ENCODE data around the gene FSTL4.

FSTL4 gene

GRCh38 chr5:133426264-133426663, 186.1 kb downstream of the FSTL4 start:
- DNase-seq (ENCODE audit: low read depth), result no peak

GRCh38 chr5:133425764-133426163, 186.6 kb downstream of the FSTL4 start:
- no peak for DNase-seq (ENCODE audit: low read depth)

GRCh38 chr5:133425222-133425621, 187.1 kb downstream of the FSTL4 start:
- DNase-seq (ENCODE audit: low read depth), result no peak

GRCh38 chr5:133423618-133424282, 188.6 kb downstream of the FSTL4 start:
- DNase-seq (ENCODE audit: low read depth), result peak; percentile 75

GRCh38 chr5:133423011-133423617, 189.2 kb downstream of the FSTL4 start:
- DNase-seq (ENCODE audit: low read depth), result no peak

GRCh38 chr5:133421806-133422205, 190.5 kb downstream of the FSTL4 start:
- no peak for DNase-seq (ENCODE audit: low read depth)

- DNase-seq (ENCODE audit: low read depth), result peak; percentile 21
Observed at GRCh38 chr5:133421394-133421793, 190.9 kb downstream of the FSTL4 start.

- DNase-seq (ENCODE audit: low read depth), result no peak
Observed at GRCh38 chr5:133420440-133421301, 191.7 kb downstream of the FSTL4 start.

GRCh38 chr5:133415906-133416305, 196.4 kb downstream of the FSTL4 start:
- DNase-seq (ENCODE audit: low read depth), result no peak

- DNase-seq (ENCODE audit: low read depth), result no peak
Observed at GRCh38 chr5:133415506-133415905, 196.8 kb downstream of the FSTL4 start.

GRCh38 chr5:133412661-133413060, 199.7 kb downstream of the FSTL4 start:
- no peak for DNase-seq (ENCODE audit: low read depth)

- no peak for DNase-seq (ENCODE audit: low read depth)
Observed at GRCh38 chr5:133410335-133410828, 202.0 kb downstream of the FSTL4 start.

- no peak for DNase-seq (ENCODE audit: low read depth)
Observed at GRCh38 chr5:133409210-133409674, 203.1 kb downstream of the FSTL4 start.

GRCh38 chr5:133408322-133408721, 204.0 kb downstream of the FSTL4 start:
- no peak for DNase-seq (ENCODE audit: low read depth)

GRCh38 chr5:133406977-133407632, 205.2 kb downstream of the FSTL4 start:
- DNase-seq (ENCODE audit: low read depth), result no peak

GRCh38 chr5:133406208-133406976, 205.9 kb downstream of the FSTL4 start:
- no peak for DNase-seq (ENCODE audit: low read depth)

- no peak for DNase-seq (ENCODE audit: low read depth)
Observed at GRCh38 chr5:133405275-133406034, 206.9 kb downstream of the FSTL4 start.

- no peak for DNase-seq (ENCODE audit: low read depth)
Observed at GRCh38 chr5:133404724-133405123, 207.6 kb downstream of the FSTL4 start.

GRCh38 chr5:133403741-133404364, 208.5 kb downstream of the FSTL4 start:
- no peak for DNase-seq (ENCODE audit: low read depth)

GRCh38 chr5:133402775-133403174, 209.6 kb downstream of the FSTL4 start:
- no peak for DNase-seq (ENCODE audit: low read depth)

Measured in activated T-cell treated with anti-CD3 and anti-CD28 coated beads for 48 hours (primary cell).